Measurements from ENCODE around the gene PRKAR1B.
"Not testable (repeated sequence)": the region's sequence is repeated elsewhere in the genome, so short reads cannot be mapped to it uniquely, and the experiment has no call there.

PRKAR1B gene

DNA sequence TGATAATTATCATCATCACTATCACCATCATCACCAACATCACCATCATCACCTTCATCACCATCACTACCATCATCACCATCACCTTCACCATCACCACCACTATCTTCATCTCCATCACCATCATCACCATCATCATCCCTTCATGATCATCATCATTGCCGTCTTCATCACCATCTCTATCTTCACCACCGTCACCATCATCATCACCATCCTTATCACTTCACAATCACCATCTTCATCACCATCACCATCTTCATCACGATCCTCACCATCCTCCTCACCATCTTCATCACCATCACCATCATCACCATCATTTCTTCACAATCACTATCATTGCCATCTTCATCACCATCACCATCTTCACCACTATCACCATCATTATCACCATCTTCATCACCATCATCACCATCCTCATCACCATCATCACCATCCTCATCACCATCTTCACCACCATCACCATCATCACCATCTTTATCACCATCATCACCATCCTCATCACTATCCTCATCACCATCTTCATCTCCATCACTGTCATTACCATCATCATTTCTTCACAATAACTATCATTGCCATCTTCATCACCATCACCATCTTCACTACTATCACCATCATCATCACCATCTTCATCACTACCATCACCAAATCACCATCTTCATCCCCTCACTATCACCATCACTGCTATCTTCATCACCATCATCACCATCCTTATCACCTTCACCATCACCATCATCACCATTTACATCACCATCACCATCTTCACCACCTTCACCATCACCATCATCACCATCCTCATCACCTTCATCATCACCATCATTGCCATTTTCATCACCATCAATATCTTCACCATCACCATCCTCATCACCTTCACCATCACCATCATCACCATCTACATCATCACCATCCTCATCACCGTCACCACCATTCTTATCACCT, 73.0 kb downstream of the PRKAR1B start:
- no peak for DNase-seq (ENCODE audit: low read depth, low spot score)
- no peak overlapping the region for H3K27ac ChIP-seq

DNA sequence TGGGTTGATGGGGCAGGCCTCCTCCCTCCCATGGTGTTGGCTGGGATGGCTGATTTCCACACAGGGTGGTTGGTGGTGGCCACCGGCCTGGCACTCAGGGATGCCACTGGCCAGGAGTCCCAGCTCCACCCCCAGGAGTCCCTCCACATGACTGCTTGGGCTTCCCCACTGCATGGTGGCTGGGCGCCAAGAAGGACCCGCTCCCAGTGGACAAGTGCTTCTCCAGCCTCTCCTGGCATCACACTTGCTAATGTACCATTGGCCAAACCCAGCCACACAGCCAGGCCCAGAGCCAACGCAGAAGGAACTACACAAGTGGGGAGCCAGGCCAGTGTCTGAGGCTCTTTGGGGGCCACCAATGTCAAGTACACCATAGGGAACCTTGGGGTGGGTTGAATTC, 74.2 kb downstream of the PRKAR1B start:
- DNase-seq (ENCODE audit: low read depth, low spot score), result no peak
- H3K27ac ChIP-seq, result no peak overlapping the region

DNA sequence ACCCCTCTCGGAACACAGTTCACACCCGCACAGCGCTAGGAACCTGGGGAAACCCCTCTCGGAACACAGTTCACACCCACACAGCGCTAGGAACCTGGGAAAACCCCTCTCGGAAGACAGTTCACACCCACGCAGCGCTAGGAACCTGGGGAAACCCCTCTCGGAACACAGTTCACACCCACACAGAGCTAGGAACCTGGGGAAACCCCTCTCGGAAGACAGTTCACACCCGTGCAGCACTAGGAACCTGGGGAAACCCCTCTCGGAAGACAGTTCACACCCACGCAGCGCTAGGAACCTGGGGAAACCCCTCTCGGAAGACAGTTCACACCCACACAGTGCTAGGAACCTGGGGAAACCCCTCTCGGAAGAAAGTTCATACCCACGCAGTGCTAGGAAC, 74.9 kb downstream of the PRKAR1B start:
- not testable (repeated sequence) for DNase-seq (ENCODE audit: low read depth, low spot score); H3K27ac ChIP-seq

DNA sequence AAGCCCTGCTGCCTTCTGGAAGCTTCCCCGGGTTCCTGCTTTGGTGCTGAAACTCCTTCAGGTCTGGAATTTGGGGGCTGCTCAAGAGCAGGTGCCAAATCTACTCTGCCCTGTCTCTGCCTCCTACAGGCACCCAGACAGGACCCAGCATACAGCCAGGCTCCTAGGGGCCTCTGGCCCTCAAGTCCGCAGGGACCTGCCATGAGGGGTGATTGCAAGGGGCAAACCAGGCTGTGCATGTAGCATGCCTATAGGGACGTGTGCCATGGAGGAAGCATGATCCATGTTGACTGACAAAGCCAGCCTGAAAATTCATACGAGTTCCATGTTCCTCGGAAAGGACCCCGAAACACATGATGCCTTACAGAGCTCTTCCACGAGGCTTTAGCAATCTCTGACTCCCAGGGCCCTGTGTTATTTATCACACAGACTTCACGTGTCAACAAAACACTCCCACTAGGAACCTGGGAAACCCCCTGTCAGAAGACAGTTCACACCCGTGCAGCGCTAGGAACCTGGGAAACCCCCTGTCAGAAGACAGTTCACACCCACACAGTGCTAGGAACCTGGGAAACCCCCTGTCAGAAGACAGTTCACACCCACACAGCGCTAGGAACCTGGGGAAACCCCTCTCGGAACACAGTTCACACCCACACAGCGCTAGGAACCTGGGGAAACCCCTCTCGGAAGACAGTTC, 75.9 kb downstream of the PRKAR1B start:
- no peak for DNase-seq (ENCODE audit: low read depth, low spot score)
- H3K27ac ChIP-seq, result no peak overlapping the region

DNA sequence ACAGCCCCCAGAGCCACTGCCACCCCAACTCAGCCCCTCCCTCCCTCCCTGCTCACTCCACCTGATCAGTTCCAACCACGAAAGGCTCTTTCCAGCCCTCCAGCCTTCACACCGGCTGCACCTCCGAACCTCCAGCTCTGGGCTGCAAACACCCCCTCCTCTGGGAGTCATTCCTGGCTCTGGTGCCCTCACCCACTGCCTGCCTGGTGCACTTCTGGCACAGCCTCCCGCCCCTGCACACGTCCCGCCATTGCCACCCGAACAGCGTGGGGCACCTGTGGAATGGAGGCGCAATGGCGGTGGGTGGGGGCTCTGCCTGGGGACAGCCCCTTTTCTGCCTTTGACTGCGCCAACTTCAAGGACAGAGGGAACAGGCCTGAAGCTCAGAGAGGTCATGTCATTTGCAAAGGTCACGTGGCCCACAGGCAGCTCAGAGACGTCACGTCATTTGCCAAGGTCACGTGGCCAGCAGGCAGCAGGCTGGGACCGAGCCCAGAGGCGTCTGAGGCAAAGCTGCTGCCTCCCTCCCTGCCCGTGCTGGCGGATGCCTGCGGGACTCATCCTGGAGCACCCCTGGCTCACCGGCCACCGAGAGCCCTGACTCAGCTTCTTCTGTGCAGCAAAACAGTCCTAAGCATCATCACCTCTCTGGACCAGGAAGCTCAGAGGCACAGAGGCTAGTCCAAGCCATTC, 76.6 kb downstream of the PRKAR1B start:
- H3K27ac ChIP-seq, result no peak overlapping the region
- no peak for DNase-seq (ENCODE audit: low read depth, low spot score)

DNA sequence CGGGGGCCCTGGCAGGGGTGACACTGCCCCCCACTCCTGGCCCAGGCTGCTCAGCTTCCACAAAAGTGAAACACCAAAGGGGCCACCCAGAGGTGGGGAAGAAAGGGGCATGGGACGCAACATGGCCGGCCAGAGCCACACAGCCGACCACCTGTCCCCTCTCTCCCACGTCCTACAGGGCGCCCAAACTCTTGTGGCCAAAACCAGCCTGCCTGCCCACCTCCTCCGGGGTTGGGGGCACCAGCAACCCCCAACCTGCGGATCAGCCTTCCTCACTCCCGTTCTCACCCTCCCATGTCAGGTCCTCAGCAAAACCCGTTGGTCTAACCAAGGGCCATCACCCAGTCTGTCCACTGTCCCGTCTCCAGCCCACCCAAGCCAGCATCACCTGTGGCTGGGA, 80.1 kb downstream of the PRKAR1B start:
- DNase-seq (ENCODE audit: low read depth, low spot score), result no peak

DNA sequence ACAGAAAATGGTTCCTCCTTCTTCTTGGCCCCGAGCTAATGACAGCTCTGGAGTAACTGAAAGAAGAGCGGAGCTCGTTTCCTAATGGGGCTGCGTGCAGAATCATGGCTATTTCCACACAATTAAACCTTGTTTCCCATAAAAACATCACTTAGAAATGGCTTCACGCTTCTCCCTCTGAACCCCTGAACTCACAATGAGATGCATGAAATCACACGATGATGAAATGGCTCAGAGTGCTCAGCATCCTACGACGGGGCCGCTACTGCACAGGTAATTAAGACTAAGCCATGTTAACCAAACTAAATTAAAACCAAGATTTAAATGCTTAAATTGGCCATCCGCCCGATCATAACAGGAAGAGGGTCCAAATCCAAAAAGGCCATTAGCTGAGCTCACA, 80.6 kb downstream of the PRKAR1B start:
- no peak for DNase-seq (ENCODE audit: low read depth, low spot score)
- H3K27ac ChIP-seq, result no peak overlapping the region

More for the DNA sequence above, 80.1 kb downstream of the PRKAR1B start:
- no peak overlapping the region for H3K27ac ChIP-seq

DNA sequence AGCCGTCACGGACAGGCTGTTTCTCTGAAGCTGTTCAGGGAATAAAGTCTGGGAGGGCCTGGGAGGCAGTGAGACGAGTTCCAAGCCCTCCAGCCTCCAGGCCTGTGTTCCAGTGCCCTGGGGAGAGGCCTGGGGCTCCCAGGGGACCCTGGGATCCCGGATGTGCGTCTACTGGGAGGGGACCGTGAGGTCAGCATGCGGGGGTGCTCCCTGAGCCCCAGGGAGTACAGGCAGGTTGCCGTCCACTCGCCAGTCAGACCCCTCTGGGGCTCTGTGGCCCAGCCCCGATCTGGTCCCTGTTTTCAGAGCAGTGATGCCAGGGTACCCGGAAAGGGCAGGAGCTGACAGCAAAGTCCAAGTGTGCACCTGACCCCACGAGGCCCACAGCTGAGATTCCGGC, 81.5 kb downstream of the PRKAR1B start:
- H3K27ac ChIP-seq, result no peak overlapping the region
- no peak for DNase-seq (ENCODE audit: low read depth, low spot score)

DNA sequence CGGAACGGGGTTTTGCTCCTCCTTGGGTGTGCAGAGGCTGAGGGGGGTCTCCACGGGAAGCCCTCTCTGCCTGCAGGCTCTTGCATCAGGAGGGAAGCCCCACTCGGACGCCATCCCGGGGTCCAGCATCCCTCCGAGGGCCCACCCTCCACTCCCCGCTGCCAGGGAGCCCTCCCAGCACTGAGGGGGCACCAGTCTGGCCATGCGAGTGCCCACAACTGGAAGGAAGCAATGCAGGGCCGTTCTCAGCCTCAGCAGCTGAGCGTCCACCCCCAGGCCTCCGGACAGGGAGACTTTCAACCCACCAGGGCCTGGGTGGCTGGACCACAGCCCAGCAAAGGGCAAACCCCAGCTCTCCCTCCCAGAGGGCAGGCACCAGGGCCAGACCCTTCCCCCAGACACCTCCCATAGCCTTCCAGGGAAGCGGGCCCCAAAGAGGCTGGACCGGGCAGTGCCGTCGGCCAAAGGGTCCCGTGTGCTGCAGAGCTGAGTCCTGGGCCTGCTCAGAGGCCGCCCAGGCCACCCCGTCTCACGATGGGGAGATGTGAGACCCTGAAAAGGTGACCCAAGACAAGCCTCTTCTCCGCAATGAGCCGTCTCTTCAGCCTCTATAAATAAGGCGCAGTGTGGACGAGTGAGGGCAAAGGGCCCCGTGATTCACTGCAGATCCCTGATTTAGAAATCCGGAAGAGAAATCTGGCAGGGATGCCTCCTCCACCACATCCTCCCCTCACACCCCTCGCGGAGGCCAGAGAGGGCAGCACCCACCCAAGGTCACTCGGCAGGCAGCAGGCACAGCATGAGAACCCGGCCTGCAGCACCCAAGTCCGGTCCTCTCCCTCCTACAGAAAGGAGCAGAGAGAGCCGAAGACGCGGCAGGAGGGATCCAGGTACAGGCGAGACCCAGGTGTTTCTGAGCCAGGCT, 82.4 kb downstream of the PRKAR1B start:
- H3K27ac ChIP-seq, result no peak overlapping the region
- DNase-seq (ENCODE audit: low read depth, low spot score), result no peak

DNA sequence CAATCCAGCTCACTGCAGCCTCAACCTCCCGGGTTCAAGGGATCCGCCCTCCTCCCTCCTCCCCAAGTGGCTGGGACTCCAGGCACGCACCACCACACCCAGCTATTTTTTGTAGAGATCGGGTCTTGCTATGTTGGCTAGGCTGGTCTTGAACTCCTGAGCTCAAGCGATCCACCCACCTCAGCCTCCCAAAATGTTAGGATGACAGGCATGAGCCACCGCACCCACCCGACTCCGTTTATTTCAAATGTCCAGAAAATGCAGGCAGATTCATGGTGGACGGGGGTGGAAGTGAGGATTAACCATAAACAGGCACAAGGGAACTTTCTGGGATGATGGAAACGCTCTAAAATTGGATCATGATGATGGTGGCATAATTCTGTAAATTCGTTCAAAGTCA, 85.1 kb downstream of the PRKAR1B start:
- DNase-seq (ENCODE audit: low read depth, low spot score), result no peak
- no peak overlapping the region for H3K27ac ChIP-seq

DNA sequence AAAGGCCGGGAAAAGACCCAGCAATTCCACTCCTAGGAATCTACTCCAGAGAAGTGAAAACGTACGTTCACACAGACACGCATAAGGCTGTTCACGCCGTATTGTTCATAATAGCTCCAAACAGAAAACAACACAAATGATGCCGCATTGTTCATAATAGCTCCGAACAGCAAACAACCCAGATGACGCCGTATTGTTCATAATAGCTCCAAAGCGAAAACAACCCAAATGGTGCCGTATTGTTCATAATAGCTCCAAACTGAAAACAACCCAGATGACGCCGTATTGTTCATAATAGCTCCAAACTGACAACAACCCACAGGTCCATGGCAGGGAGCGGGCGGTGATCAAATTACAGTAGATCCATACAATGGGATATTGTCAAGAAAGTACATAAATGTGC, 85.8 kb downstream of the PRKAR1B start:
- no peak for DNase-seq (ENCODE audit: low read depth, low spot score)
- H3K27ac ChIP-seq, result no peak overlapping the region

DNA sequence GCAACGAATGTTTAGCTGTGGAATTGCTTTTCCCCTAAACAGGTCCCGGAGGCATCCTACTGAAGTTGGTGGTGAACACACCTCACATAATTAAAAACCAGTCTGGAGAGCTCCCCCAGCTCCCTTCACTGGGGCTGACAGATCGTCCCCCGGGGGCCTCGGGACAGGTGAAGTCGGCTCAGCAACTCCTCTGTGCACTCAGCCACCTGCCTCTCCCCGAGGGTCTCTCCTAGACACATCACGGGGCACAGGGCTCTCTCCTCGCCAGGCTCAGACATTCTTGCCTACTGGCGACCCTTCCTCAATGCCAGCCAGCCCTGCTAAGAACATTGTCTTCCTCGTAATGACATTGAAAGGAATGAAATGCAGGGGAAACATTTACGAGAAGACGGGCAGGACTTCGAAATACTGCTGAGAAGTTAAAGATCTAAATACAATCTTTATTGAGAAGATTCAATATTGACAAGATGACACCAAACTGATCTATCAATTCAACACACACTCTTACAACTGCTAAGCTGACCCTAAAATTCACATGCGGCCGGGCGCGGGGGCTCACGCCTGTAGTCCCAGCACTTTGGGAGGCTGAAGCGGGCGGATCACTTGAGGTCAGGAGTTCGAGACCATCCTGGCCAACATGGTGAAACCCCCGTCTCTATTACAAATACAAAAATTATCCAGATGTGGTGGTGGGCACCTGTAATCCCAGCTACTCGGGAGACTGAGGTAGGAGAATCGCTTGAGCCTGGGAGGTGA, 88.6 kb downstream of the PRKAR1B start:
- H3K27ac ChIP-seq, result no peak overlapping the region
- no peak for DNase-seq (ENCODE audit: low read depth, low spot score)

DNA sequence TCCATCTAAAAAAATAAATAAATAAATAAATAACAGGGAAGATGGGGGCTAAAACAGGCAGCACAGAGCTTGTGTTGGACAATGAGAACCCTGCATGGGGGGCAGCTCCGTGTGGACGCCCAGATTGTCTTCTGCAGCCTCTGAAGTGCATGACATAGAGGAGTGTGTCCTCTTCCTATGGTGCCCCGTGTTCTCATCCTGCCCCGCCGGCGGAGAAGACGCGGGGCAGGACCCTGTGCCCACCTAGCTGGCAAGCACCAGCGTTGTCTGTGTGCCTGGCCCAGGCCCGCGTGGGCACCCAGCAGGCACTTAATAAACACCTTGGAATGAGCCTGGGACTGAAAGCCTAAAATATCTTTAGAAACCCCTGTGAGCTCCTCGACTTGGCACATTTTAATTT, 89.3 kb downstream of the PRKAR1B start:
- H3K27ac ChIP-seq, result no peak overlapping the region
- no peak for DNase-seq (ENCODE audit: low read depth, low spot score)

DNA sequence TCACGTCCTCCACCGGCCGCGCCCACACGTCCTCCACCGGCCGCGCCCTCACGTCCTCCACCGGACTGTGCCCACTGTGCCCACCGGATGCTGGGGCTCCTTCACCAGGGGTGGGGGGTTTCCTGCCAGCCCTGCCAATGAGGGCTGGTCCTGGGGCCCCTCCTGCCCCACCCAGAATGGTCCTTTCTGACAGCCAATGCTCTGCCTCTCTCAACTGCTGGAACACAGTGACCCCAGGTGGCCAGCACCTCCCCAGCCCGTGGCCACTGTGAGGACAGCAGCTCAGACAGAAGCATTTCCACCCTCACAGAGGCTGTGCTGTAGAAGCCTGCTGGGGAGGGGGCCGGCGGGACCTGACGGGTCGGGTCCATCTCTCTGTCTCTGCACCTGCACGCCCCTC, 90.7 kb downstream of the PRKAR1B start:
- no peak overlapping the region for H3K27ac ChIP-seq
- DNase-seq (ENCODE audit: low read depth, low spot score), result no peak

DNA sequence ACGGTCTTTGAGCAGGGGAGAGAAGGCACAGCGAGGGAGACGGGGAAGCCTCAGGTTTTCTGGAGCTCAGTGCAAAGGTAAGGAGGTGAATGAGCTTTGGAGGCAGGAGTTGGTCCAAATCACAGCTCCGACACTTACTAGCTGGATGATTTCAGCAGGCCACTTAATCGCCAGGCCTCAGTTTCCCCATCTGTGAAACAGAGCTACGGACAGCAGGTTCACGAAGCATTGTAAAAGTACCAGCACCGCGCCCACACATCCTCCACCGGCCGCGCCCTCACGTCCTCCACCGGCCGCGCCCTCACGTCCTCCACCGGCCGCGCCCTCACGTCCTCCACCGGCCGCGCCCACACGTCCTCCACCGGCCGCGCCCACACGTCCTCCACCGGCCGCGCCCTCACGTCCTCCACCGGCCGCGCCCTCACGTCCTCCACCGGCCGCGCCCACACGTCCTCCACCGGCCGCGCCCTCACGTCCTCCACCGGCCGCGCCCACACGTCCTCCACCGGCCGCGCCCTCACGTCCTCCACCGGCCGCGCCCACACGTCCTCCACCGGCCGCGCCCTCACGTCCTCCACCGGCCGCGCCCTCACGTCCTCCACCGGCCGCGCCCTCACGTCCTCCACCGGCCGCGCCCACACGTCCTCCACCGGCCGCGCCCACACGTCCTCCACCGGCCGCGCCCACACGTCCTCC, 91.2 kb downstream of the PRKAR1B start:
- H3K27ac ChIP-seq; DNase-seq (ENCODE audit: low read depth, low spot score): not testable (repeated sequence)

DNA sequence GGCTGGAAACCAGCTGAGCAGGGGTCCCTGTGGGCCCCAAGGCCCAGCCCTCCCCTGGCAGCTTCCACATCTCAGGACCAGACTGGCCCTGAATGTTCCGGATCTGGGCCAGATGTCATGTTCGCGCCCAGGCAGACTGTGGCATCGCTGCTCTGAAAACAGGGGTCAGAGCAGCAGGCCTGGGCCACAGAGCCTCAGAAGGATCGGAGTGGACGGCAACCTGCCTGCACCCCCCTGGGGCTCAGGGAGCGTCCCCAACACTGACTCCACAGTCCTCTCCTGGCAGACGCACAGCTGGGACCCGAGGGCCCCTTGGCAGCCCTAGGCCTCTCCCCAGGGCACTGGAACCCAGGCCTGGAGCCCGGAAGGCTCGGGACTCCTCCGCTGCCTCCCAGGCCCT, 91.9 kb downstream of the PRKAR1B start:
- no peak overlapping the region for H3K27ac ChIP-seq
- DNase-seq (ENCODE audit: low read depth, low spot score), result no peak

DNA sequence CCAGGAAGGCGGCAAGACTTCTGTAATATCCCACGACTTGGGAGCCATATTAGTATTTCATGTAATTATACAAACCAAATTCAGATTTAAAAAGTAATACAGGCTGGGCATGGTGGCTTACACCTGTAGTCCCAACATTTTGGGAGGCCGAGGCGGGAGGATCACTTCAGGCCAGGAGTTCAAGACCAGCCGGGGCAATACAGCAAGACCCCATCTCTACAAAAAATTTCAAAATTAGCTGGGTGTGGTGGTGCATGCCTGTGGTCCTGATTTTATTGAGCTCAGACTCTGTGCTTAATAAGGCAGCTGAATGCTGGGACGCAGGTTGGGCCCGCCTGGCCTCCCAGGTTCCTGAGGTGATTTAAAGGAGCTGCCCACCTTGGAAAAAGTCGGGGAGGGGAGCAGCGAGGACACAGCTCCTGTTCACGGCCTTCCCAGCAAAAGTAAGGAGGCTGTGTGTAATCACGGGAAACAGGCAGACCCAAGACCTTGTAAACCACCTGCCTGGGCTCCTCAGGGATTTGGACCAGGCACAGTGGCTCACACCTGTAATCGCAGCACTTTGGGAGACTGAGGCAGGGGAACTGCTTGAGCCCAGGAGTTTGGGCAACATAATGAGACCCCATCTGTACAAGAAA, 93.6 kb downstream of the PRKAR1B start:
- DNase-seq (ENCODE audit: low read depth, low spot score), result no peak
- no peak overlapping the region for H3K27ac ChIP-seq

DNA sequence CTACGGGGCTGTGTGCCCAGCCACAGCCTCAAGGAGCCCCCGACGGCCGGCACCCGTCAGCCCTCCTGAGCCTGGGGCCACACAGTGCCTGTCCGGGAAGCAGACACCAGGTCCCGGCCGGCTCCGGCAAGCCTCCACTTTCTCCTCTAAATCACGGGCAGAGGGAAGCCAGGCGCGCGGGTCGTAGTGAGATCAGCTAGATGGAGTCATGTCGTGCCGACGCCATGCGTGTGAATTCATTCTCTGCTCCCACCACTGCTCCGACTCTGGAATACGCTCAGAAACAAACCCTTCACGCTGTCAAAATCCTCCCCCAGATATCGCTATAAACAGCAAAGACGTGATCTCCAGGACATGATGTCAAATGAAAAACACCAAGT, 94.3 kb downstream of the PRKAR1B start:
- H3K27ac ChIP-seq, result no peak overlapping the region
- no peak for DNase-seq (ENCODE audit: low read depth, low spot score)

All from epithelial cell of prostate (primary cell).